Measurements from ENCODE around the gene APPBP2. TPM values are rescaled to one million over a fixed set of nuclear protein-coding genes. Genes with fewer than 3 reads are reported as not detected.
"Not testable (repeated sequence)": the region's sequence is repeated elsewhere in the genome, so short reads cannot be mapped to it uniquely, and the experiment has no call there.

The APPBP2 gene
- total RNA-seq, 2 experiments from 2014 or later, result 18.5 to 18.7 TPM

DNA sequence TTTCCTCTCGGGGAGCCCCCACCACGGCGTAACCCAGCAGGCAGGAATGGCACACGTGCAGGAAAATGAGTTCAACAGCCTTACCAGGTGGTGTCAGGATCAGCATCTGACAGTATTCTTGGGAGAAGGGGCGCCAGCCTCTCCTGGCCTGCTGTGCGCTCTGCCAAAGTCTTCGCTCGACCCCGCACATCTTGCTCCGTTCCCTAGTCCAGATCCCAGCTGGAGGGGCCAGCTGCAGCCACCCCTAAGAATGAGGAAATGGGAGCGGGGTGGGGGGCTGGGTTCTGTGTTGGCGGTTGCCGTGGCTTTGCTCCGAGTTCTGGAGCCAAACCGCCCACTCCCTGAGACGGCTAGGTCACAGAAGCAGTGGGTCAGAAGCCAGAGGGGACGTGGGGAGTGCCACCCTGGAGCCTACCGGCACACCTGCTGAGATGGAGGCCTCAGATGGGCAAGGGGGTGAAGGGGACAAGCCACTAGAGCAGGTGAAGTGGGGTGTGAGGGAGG, 103.8 kb downstream of the APPBP2 start, which contains the start of gene CHCT1:
CHCT1 (plus strand) TSS at position 328 of the 504 bp plus-strand sequence; CDS start at position 432, 104 bp downstream.
- ChIA-PET CTCF (no interaction called here), POLR2A (no interaction called here)
- H3K27ac Mint-ChIP-seq, result peak within 1 kb of the TSS; percentile 36
- peak within 1 kb of the TSS; percentile 84 for H3K4me3 Mint-ChIP-seq
- H3K4me1 Mint-ChIP-seq (ENCODE audit: low read depth), result peaks cover 5% of the 10 kb centered on the region
- H3K27me3 Mint-ChIP-seq, result no peaks in the 10 kb centered on the region
- Histone ChIP-seq H3K9me3 (ENCODE audit: control insufficient read depth in 1 of 2, insufficient read depth in 1 of 2, low read length in 2 of 2) (no peaks in the 10 kb centered on the region), H3K36me3 (ENCODE audit: insufficient read depth, low read length) (no peaks in the 10 kb centered on the region), H3K27me3 (ENCODE audit: control insufficient read depth in 1 of 2, insufficient read depth in 2 of 2, low read length in 2 of 2) (no peaks in the 10 kb centered on the region), H3K27ac (ENCODE audit: low read depth in 1 of 2, low read length in 2 of 2) (no peak within 1 kb of the TSS), H3K4me1 (ENCODE audit: insufficient read depth, low read length) (peaks cover 13% of the 10 kb centered on the region), H3K4me3 (ENCODE audit: low read length) (peak within 1 kb of the TSS; percentile 52)
- DNase-seq (peak in 2 of 14 experiments; percentile 19 to 26), ATAC-seq (ENCODE audit: poor library complexity) (no peak)
- no peaks in the 10 kb centered on the region for H3K9me3 Mint-ChIP-seq
- H3K36me3 Mint-ChIP-seq (ENCODE audit: low read depth), result no peaks in the 10 kb centered on the region
- intact Hi-C loops (cut with DNase I, micrococcal nuclease), result no loop called here
- no peak for TF ChIP-seq CTCF (IDR thresholded peaks at IDR 0.05)

GRCh38 chr17:60421273-60422161, 104.5 kb downstream of the APPBP2 start:
- CTCF ChIA-PET, result interaction anchor here (0.5 to 1.0 kb wide), 14 partner anchors 10 to 1130 kb away, joined by 3 to 9 read pairs (median 3); partner anchors contain the start of genes BCAS3 and USP32
- no peak overlapping the region for H3K27ac ChIP-seq (ENCODE audit: low read depth in 1 of 2, low read length in 2 of 2)

DNA sequence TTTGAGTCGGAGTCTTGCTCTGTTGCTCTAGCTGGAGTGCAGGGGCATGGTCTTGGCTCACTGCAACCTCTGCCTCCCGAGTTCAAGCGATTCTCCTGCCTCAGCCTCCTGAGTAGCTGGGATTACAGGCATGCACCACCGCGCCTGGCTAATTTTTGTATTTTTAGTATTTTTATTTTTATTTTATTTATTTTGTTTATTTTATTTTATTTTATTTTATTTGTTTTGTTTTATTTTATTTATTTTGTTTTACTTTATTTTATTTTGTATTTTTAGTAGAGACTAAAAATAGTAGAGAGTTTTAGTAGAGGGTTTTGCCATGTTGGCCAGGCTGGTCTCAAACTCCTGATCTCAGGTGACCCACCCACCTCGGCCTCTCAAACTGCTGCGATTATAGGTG, 106.2 kb downstream of the APPBP2 start:
- H3K4me1 Mint-ChIP-seq (ENCODE audit: low read depth); DNase-seq; ATAC-seq (ENCODE audit: poor library complexity); H3K4me3 Mint-ChIP-seq; H3K27me3 Mint-ChIP-seq; H3K4me3 ChIP-seq (ENCODE audit: low read length); CTCF ChIA-PET; H3K27ac ChIP-seq (ENCODE audit: low read depth in 1 of 2, low read length in 2 of 2); H3K9me3 ChIP-seq (ENCODE audit: control insufficient read depth in 1 of 2, insufficient read depth in 1 of 2, low read length in 2 of 2); H3K36me3 ChIP-seq (ENCODE audit: insufficient read depth, low read length); H3K27ac Mint-ChIP-seq; POLR2A ChIA-PET; H3K27me3 ChIP-seq (ENCODE audit: control insufficient read depth in 1 of 2, insufficient read depth in 2 of 2, low read length in 2 of 2); H3K9me3 Mint-ChIP-seq; H3K36me3 Mint-ChIP-seq (ENCODE audit: low read depth): not testable (repeated sequence)
- H3K4me1 ChIP-seq (ENCODE audit: insufficient read depth, low read length), result peaks cover 13% of the 10 kb centered on the region
- intact Hi-C loops (cut with DNase I, micrococcal nuclease), result loop anchor here in 1 of 2 experiments (2.0 kb wide), 2 partner anchors 25 to 149 kb away; no protein-coding TSS in a partner anchor

More at GRCh38 chr17:60421273-60422161, 104.5 kb downstream of the APPBP2 start:
- peak overlapping the region; percentile 24 for H3K27ac Mint-ChIP-seq
- peaks cover 5% of the 10 kb centered on the region for H3K4me1 Mint-ChIP-seq (ENCODE audit: low read depth)
- peak; percentile 55 to 85 (median 65) for DNase-seq
- intact Hi-C loops (cut with DNase I, micrococcal nuclease), result loop anchor here (1.0 to 2.0 kb wide), 5 partner anchors 15 to 217 kb away; no protein-coding TSS in a partner anchor
- Histone ChIP-seq H3K4me1 (ENCODE audit: insufficient read depth, low read length) (peaks cover 13% of the 10 kb centered on the region), H3K27me3 (ENCODE audit: control insufficient read depth in 1 of 2, insufficient read depth in 2 of 2, low read length in 2 of 2) (no peaks in the 10 kb centered on the region), H3K9me3 (ENCODE audit: control insufficient read depth in 1 of 2, insufficient read depth in 1 of 2, low read length in 2 of 2) (no peaks in the 10 kb centered on the region), H3K4me3 (ENCODE audit: low read length) (peak overlapping the region; percentile 52), H3K36me3 (ENCODE audit: insufficient read depth, low read length) (no peaks in the 10 kb centered on the region)
- no peaks in the 10 kb centered on the region for H3K27me3 Mint-ChIP-seq
- no peaks in the 10 kb centered on the region for H3K36me3 Mint-ChIP-seq (ENCODE audit: low read depth)
- peak; percentile 100 for TF ChIP-seq CTCF (IDR thresholded peaks at IDR 0.05)
- no peaks in the 10 kb centered on the region for H3K9me3 Mint-ChIP-seq
- POLR2A ChIA-PET, result interaction anchor here (0.6 kb wide), 2 partner anchors 29 to 217 kb away, joined by 3 to 5 read pairs; partner anchors contain the start of gene USP32
- ATAC-seq (ENCODE audit: poor library complexity), result peak; percentile 95
- H3K4me3 Mint-ChIP-seq, result peak overlapping the region; percentile 84

DNA sequence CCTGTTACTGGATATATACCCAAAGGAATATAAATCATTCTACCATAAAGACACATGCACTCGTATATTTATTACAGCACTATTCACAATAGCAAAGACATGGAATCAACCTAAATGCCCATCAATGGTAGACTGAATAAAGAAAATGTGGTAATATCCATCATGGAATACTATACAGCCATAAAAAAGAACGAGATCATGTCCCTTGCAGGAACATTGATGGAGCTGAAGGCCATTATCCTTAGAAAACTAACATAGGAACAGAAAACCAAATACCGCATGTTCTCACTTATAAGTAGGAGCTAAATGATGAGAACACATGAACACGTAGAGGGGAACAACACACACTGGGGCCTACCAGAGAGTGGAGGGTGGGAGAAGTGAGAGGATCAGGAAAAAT, 107.0 kb downstream of the APPBP2 start:
- DNase-seq; H3K4me3 ChIP-seq (ENCODE audit: low read length); H3K4me1 Mint-ChIP-seq (ENCODE audit: low read depth); POLR2A ChIA-PET; H3K27ac Mint-ChIP-seq; H3K36me3 ChIP-seq (ENCODE audit: insufficient read depth, low read length); H3K27ac ChIP-seq (ENCODE audit: low read depth in 1 of 2, low read length in 2 of 2); H3K36me3 Mint-ChIP-seq (ENCODE audit: low read depth); CTCF ChIA-PET; ATAC-seq (ENCODE audit: poor library complexity); H3K27me3 Mint-ChIP-seq; H3K9me3 ChIP-seq (ENCODE audit: control insufficient read depth in 1 of 2, insufficient read depth in 1 of 2, low read length in 2 of 2); H3K9me3 Mint-ChIP-seq; intact Hi-C loops (cut with DNase I, micrococcal nuclease); H3K27me3 ChIP-seq (ENCODE audit: control insufficient read depth in 1 of 2, insufficient read depth in 2 of 2, low read length in 2 of 2): not testable (repeated sequence)
- H3K4me3 Mint-ChIP-seq, result peak overlapping the region; percentile 4
- H3K4me1 ChIP-seq (ENCODE audit: insufficient read depth, low read length), result peaks cover 13% of the 10 kb centered on the region

All from CD4-positive, alpha-beta T cell (primary cell).